Right lobe of liver (tissue), 6 donors: ENCODE data around the gene CCT8. TPM values are rescaled to one million over a fixed set of nuclear protein-coding genes. Genes with fewer than 3 reads are reported as not detected.
A peak's percentile ranks its signal among the peaks of the same experiment; 100 is the strongest.

Experiments used
- ATAC-seq, 4 donors: fragments of 200-7000 bp; cut with Tn5 transposase; one replicate each; pipeline ENCODE4 v1.9.1; 2020; ENCODE audit warnings: mild to moderate bottlenecking in 4 of 4, moderate library complexity in 4 of 4
- DNase-seq, 3 donors: peaks; one replicate each; pipeline ENCODE4 v3.0.0-alpha.2; 2020
- H3K27ac ChIP-seq, 3 donors: fragments of 200-600 bp; one replicate each; pipeline ENCODE4 v1.8.0; 2022
- H3K27me3 ChIP-seq, 2 donors: fragments of 200-600 bp; one replicate each; pipeline ENCODE4 v1.8.0; 2022
- H3K36me3 ChIP-seq, 4 donors: fragments of 200-600 bp; sonication (generic) in 1 of 4; one replicate each; pipeline versions ENCODE4 v1.5.1 to v1.8.0; 2017 to 2022; ENCODE audit warnings: control low read depth in 1 of 4
- H3K4me1 ChIP-seq, 4 donors: fragments of 200-600 bp; sonication (generic) in 1 of 4; one replicate each; pipeline versions ENCODE4 v1.5.1 to v1.8.0; 2017 to 2022; ENCODE audit warnings: control low read depth in 1 of 4
- H3K4me3 ChIP-seq, 3 donors: fragments of 200-600 bp; one replicate each; pipeline ENCODE4 v1.8.0; 2022
- H3K9me3 ChIP-seq, 4 donors: fragments of 200-600 bp; sonication (generic) in 1 of 4; one replicate each; pipeline versions ENCODE4 v1.5.1 to v1.8.0; 2017 to 2022; ENCODE audit warnings: control low read depth in 1 of 4
- CTCF ChIP-seq, 4 donors: fragments of 200-600 bp in 3 of 4; fragments of 450-650 bp in 1 of 4; IDR thresholded peaks; one replicate each; pipeline versions ENCODE4 v1.5.1 to v1.8.0; 2016 to 2022; ENCODE audit warnings: antibody characterized with exemption in 4 of 4, mild to moderate bottlenecking in 2 of 4
- POLR2A ChIP-seq: fragments of 450-650 bp; IDR thresholded peaks from one replicate; pipeline ENCODE4 v1.6.1; 2017; ENCODE audit warnings: antibody characterized with exemption, mild to moderate bottlenecking
- WGBS: methylation state at CpG from one replicate; pipeline ENCODE4 v1.1.6; 2018; ENCODE audit warnings: low coverage, low lambda C conversion rate; ENCODE audit not compliant: insufficient coverage; ENCODE audit errors: missing lambda C conversion rate; 5-methylcytosine and 5-hydroxymethylcytosine counted together
- intact Hi-C, 2 donors: fragments of 100-400 bp; cut with DNase I; formaldehyde crosslinking; loops; one replicate each; pipeline versions ENCODE4 v1.11.2 to v1.14.1; 2022
- long read RNA-seq: library from polyadenylated mRNA; unstranded; transcript quantifications from one replicate; pipeline ENCODE4 v2.0.0, GENCODE V29; 2019
- total RNA-seq, 6 experiments: library from RNA; depleted of rRNA in 2 of 6; stranded (reverse); fragments of >200 nt in 2 of 6; fragmentation: NEBNext Ultra II Directional in 3 of 6; extraction: Animal tissue kit (Norgen Biotek cat#: 25700) in 3 of 6; gene quantifications; one replicate each; pipeline versions ENCODE4 v1.1.0 to v1.2.4, GENCODE V29; 2016 to 2023
- donor health status: DM: no; HTN: yes; CAD: no.
- donor health status: DM: no; HTN: no; CAD: no.
- donor health status: DM: no; HTN: no; CAD: no.
- donor health status: DM: no; HTN: yes; CAD: no.
- donor health status: DM: no; HTN: yes; CAD: no.

The CCT8 gene
- total RNA-seq = 10 to 100 TPM; 34.3 to 83.1 (median 55.0) TPM
- long read RNA-seq, transcript CCT8-201 (15 exons, 2,005 nt) = major isoform, 29 of 37 reads
- long read RNA-seq, partial matches to known transcripts = 4 of 37 reads
- long read RNA-seq, other reads (novel, unspliced or antisense) = 4 of 37 reads

DNA sequence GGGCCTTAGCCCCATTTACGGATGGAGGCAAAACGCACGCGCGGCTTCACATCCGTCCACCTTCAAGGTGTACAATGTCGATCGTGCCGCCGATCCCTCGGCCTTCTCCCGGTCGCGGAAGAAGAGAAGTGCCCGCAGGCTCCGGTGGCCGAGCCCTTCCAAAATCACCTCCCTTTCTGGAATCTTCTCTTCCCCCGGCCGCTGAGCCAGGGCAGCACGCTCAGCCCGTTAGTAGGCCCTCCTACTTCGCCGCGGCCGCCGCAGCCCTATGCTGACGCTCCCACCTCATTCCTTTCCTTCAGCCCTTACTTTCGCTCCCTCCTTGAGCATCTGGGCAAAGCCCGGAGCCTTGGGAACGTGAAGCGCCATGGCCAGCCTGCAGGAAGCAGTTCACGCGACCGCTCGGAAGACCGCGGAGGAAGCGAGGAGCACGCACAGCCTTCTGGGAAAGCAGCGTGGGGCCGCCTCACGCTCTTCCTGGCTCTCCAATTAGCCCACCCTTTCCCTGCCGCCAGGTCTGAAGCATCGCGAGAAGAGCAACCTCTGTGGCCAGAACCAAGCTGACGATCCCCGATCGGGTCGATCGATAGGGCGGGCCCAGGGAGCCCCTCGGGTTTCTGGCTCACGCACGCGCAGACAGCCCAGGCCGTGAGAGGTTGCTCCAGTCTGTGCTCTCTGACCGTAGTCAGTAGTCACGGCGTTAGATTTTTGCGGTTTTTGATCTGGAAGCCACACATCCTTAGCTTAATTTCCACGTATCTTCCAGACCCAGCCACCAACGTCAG is at the start of gene CCT8:
CCT8 (minus strand) TSS at position 427 of the 785 bp plus-strand sequence; CDS start at position 369, 58 bp downstream.
- Histone ChIP-seq H3K27me3 (no peaks in the 10 kb centered on the region), H3K4me1 (peaks cover 0 to 23% (median 7%) of the 10 kb centered on the region in 4 donors), H3K36me3 (peaks cover 0 to 13% (median 0%) of the 10 kb centered on the region in 4 donors), H3K4me3 (peak within 1 kb of the TSS; percentile 85 to 97 (median 87)), H3K27ac (peak within 1 kb of the TSS; percentile 85 to 93 (median 92)), H3K9me3 (no peaks in the 10 kb centered on the region)
- under 1% methylated on average over 37 of the region's 62 CpGs for WGBS
- ATAC-seq = peak; percentile 95 to 98 (median 96)
- intact Hi-C loops = no loop called here
- peak; percentile 88 for TF ChIP-seq POLR2A
- no peak for TF ChIP-seq CTCF (IDR thresholded peaks at IDR 0.05)
- peak; percentile 99 to 100 (median 100) for DNase-seq

DNA sequence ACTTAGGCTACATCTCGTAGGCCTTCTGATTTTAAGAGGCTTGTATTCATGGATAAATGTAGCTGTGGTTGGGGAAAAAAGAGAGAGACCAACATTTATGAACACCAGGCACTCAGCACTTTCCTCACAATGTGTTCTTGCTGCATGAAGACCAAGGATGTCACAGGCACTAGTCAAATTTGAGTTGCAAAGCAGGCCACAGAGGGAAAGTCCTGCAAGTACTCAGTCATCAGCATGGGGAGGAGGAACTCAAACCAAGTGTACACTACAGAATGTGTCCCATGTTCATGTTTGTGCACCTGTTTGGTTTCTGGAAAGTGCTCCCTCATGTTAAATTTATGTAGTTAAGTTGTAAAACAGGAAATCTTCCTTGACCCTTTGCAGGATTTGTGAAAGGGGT is 48.3 kb upstream of the CCT8 start:
- no peak for DNase-seq
- H3K4me3 ChIP-seq = no peak overlapping the region

DNA sequence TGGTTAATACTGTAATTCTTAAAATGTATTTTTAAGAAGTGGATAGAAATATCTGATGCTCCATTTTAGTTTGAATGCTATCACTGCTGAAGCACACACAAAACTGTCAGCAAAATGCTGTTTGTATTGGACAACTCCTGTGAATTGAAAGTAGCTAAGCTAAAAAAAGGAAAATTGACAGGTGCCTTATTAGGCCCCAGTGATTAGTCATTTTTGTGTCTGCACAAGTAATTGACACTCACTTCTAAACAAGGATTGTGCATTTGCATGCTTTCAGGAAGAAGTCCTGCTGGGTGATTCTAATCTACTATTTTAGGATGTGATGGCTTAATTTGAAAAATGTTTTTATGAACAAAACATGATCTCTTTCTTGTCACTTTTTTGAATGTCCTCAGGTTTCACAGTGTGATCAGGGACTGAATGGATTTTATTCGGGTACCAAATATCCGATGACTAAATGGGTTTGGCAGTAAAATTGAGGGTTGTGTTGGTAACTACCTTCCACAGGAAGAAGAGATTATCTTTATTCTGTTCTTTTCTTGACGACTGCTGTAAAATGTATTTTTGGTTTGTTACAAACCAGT is 44.0 kb upstream of the CCT8 start:
- TF ChIP-seq CTCF (IDR thresholded peaks at IDR 0.05) = no peak
- no peak for TF ChIP-seq POLR2A
- intact Hi-C loops = no loop called here
- no peaks in the 10 kb centered on the region for H3K4me1 ChIP-seq
- H3K4me3 ChIP-seq = no peak overlapping the region
- ATAC-seq (no peak), DNase-seq (no peak)
- no peak overlapping the region for H3K27ac ChIP-seq
- H3K36me3 ChIP-seq = no peaks in the 10 kb centered on the region
- 90% methylated on average over 3 of the region's 3 CpGs for WGBS
- H3K27me3 ChIP-seq = no peaks in the 10 kb centered on the region
- H3K9me3 ChIP-seq = no peaks in the 10 kb centered on the region

More for the DNA sequence above, 48.3 kb upstream of the CCT8 start:
- H3K27ac ChIP-seq = no peak overlapping the region
- H3K36me3 ChIP-seq = no peaks in the 10 kb centered on the region
- H3K27me3 ChIP-seq = no peaks in the 10 kb centered on the region
- no peaks in the 10 kb centered on the region for H3K4me1 ChIP-seq
- ATAC-seq = no peak
- 90% methylated on average over 1 of the region's 1 CpG for WGBS
- no peaks in the 10 kb centered on the region for H3K9me3 ChIP-seq
- no peak for TF ChIP-seq POLR2A
- TF ChIP-seq CTCF (IDR thresholded peaks at IDR 0.05) = no peak
- intact Hi-C loops = no loop called here

- H3K9me3 ChIP-seq = no peaks in the 10 kb centered on the region
- no peak for DNase-seq
- no peaks in the 10 kb centered on the region for H3K4me1 ChIP-seq
- ATAC-seq = no peak
- no peaks in the 10 kb centered on the region for H3K36me3 ChIP-seq
- H3K27ac ChIP-seq = no peak overlapping the region
- H3K4me3 ChIP-seq = no peak overlapping the region
- no peak for TF ChIP-seq CTCF (IDR thresholded peaks at IDR 0.05)
- TF ChIP-seq POLR2A = no peak
- WGBS = 89% methylated on average over 8 of the region's 8 CpGs
- intact Hi-C loops = no loop called here
- H3K27me3 ChIP-seq = no peaks in the 10 kb centered on the region
These were observed 42.5 kb upstream of the CCT8 start for GRCh38 chr21:29115899-29116298.
